MM.1S (cell line): ENCODE data around the gene COPZ1.

Source experiments
- EZH2 ChIP-seq: fragments of 300-600 bp; sonication (generic); optimal IDR thresholded peaks from 2 replicates; pipeline ENCODE3; 2017; ENCODE audit warnings: low read depth, mild to moderate bottlenecking, antibody characterized with exemption, low read length, mixed read lengths
- EZH2phosphoT487 ChIP-seq: fragments of 300-600 bp; sonication (generic); IDR thresholded peaks from 2 replicates; pipeline ENCODE4 v1.6.1; 2018; ENCODE audit warnings: antibody characterized with exemption, low read length
- TF ChIP-seq, protein P1 (sequence below): fragments of 300-600 bp; sonication (generic); IDR thresholded peaks from 2 replicates; pipeline ENCODE4 v1.5.1; 2016; ENCODE audit warnings: antibody characterized with exemption, low read length, mixed read lengths

DNA sequence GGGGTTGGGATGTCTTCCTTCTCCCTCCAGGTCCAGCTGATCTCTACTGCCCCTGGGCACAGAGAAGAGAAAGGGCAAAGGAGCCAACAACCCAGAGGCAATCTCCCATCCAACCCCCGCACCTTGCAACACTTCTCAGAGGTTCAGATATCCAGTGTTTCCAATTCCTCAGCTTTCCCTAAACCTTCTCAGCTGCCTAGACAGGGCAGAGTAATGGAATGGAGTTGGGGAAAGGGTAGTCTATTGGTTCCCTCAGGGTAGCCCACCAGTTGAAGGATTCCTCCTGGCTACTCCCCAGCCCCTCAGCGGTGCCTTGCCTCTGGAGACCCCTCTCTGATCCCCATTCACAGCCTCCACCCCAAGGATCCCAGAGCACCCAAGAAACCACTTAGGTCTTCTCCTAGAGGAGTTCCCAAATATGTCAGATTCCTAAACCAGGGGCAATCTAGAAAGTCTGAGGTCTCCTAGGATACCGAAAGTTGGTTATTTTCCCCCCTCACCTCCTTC, 24.7 kb upstream of the COPZ1 start:
- TF ChIP-seq EZH2 (no peak), EZH2phosphoT487 (no peak)
- TF ChIP-seq, protein P1, sequence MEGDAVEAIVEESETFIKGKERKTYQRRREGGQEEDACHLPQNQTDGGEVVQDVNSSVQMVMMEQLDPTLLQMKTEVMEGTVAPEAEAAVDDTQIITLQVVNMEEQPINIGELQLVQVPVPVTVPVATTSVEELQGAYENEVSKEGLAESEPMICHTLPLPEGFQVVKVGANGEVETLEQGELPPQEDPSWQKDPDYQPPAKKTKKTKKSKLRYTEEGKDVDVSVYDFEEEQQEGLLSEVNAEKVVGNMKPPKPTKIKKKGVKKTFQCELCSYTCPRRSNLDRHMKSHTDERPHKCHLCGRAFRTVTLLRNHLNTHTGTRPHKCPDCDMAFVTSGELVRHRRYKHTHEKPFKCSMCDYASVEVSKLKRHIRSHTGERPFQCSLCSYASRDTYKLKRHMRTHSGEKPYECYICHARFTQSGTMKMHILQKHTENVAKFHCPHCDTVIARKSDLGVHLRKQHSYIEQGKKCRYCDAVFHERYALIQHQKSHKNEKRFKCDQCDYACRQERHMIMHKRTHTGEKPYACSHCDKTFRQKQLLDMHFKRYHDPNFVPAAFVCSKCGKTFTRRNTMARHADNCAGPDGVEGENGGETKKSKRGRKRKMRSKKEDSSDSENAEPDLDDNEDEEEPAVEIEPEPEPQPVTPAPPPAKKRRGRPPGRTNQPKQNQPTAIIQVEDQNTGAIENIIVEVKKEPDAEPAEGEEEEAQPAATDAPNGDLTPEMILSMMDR, result no peak
